GM12864 (cell line): ENCODE results near the gene CD93.

Experiments
- DNase-seq: peaks from one replicate; pipeline ENCODE4 v3.0.0-alpha.2; 2011; ENCODE audit warnings: low read depth
- H3K4me3 ChIP-seq: 2 replicates; pipeline ENCODE4 v1.5.1; 2011; ENCODE audit warnings: mild to moderate bottlenecking, low read depth, low read length, control low read depth
- TF ChIP-seq, protein P1 (sequence below): IDR thresholded peaks from 2 replicates; pipeline ENCODE4 v1.5.1; 2011; ENCODE audit warnings: low read depth, mild to moderate bottlenecking, moderate library complexity, low read length, control low read depth, inconsistent platforms; ENCODE audit errors: missing control alignments

Gene CD93

DNA sequence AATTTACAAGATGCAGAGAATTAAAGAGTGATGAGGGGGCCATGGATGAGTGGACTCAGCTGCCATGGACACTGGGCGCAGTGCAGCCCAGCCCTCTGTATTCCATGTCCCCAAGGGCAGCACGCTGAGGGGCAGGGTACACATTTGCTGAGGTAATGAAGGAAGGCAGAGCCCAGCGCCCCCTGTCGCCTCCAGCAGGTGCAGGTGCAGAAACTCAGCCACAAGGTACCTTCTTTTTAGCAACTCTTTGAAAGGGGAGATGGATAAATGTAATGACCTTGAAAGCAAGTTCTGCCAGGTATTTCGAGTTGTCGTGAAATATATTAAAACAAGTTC is 7.1 kb downstream of the CD93 start:
- no peak for DNase-seq
- TF ChIP-seq, protein P1, sequence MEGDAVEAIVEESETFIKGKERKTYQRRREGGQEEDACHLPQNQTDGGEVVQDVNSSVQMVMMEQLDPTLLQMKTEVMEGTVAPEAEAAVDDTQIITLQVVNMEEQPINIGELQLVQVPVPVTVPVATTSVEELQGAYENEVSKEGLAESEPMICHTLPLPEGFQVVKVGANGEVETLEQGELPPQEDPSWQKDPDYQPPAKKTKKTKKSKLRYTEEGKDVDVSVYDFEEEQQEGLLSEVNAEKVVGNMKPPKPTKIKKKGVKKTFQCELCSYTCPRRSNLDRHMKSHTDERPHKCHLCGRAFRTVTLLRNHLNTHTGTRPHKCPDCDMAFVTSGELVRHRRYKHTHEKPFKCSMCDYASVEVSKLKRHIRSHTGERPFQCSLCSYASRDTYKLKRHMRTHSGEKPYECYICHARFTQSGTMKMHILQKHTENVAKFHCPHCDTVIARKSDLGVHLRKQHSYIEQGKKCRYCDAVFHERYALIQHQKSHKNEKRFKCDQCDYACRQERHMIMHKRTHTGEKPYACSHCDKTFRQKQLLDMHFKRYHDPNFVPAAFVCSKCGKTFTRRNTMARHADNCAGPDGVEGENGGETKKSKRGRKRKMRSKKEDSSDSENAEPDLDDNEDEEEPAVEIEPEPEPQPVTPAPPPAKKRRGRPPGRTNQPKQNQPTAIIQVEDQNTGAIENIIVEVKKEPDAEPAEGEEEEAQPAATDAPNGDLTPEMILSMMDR: peak; percentile 42
- no peak overlapping the region for H3K4me3 ChIP-seq

DNA sequence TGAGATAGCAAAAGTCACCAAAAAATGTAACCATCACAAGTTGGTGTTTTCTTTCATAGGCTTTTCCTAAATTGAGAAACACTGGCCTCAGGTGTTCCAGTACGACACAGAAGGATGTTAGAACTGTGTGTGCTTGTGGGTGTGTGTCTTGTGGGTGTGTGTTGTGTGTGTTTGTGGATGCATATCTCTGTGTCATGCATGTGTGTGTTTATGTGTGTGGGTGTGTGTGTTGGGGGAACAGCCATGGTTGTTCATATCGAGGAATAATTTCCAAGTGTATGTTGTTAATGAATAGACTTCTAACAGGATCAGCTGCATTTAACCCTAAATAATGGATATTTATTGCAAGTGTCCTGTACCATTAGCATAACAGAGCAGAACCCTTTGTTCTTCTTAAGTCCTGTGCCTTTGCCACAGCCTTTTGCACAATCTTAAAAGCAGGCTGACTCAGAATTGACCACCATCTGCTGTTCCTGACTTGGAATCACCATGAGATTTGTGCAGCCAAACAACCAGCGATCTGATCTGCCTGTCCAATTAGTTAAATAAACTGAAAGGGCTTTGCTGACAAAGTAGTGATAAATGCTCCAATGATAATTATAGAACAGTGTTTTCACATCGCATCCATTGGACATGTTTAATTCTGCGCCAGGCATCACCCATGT is 7.6 kb downstream of the CD93 start:
- H3K4me3 ChIP-seq: no peak overlapping the region
- no peak for DNase-seq
- TF ChIP-seq, protein P1: no peak

DNA sequence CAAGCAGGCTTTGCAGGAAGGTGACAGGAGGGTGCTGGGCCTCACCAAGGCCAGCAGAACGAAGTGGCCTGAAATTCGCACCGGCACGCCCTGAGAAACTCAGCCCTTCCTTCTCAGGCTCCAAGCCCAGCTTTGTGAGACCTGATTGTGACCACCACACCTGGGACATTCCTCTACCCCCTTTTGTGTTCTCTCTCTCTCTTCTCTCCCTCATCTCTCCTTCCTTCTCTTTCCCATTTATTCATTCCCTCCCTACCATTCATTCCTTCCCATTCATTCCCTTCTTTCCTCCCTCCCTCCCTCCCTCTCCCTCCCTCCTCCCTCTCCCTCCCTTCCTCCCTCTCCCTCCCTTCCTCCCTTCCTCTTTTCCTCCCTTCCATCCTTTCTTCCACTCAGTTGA is 8.8 kb downstream of the CD93 start:
- H3K4me3 ChIP-seq: no peak overlapping the region
- TF ChIP-seq, protein P1: no peak
- no peak for DNase-seq

DNA sequence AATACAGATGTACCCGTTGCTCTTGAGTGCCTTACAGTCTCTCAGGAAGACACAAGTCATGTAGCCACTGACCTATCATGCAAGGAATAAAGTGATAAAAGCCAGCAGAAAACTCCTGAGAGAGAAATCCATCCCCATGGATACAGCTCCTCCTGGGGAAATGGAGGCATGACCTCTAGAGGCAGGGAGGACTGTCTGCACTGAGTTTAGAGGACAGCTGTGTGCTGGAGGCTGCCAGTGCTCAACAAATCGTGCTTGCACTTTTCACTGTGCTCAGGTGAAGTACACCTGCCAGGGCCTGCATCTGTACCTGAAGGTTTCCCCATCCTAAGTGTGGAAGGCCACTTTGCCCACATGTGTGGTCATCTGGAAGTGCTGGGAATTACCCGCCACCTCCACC is 12.1 kb downstream of the CD93 start:
- TF ChIP-seq, protein P1: no peak
- H3K4me3 ChIP-seq: no peak overlapping the region
- no peak for DNase-seq

DNA sequence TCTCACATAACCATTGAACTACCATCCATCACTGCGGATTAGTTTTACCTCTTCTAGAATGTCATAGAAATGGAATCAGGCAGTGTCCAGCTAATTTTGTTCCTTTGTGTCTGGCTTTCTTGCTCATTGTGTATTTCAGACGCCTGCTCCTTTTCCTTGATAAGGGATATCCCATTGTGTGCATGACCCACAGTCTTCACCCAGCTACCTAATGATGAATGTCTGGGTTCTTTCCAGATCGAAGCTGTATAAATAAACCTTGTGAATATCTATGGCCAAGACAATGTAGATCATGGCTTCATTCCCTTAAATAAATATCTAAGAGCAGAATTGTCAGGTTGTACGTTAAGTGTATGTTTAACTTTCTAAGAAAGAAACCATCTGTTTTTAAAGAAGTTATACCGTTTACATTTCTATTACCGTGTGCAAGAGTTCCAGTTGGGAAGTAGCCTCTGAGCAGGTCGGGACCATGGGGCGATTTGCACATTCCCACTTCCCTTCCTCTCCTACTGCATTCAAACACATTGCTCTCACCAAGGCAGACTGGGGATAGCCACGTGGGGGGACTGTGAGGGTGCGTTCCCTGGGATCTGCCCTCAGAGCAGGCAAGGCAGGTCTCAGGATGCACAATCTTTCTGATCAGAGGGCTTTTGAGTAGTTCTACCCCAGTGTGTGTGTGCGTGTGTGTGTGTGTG is 13.1 kb downstream of the CD93 start:
- H3K4me3 ChIP-seq: no peak overlapping the region
- DNase-seq: no peak
- TF ChIP-seq, protein P1: no peak

DNA sequence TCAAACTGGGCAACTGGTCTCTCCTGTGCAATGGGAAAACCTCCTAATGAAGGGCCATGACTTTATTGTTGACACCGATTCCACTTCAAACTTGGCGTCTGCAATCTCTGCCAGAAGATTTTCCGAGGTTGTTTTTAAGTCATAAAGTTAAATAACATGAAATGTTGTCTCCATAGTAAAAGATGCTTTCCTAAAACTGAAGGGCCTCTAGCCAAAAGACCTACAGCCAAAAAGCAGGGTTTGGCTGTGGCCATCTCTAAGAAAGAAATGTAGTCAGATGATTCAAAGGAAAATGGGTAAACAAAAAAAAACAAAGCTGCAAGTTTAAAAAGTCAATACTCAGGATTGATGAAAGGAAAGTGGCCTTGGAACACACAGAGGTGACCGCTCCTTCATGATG is 14.1 kb downstream of the CD93 start:
- H3K4me3 ChIP-seq: no peak overlapping the region
- TF ChIP-seq, protein P1: no peak
- DNase-seq: no peak

DNA sequence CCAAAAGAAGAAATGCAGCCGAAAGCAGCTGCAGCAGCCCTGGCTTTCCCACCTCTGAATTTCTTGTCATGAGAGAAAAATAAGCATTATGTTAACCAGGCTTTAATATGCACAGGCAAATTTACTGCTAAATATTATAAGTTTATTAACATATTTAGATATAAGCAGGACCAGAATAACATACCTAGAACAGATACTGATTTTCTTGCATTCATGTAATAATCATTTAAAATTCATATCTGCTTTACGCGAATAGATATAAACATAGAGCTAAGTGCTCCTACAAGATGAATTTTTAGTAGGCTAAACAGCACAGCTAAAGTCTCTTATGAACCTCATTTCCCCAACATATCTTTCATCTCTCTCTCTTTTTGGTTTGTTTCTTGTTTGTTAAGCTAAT is 14.7 kb downstream of the CD93 start:
- no peak for DNase-seq
- no peak overlapping the region for H3K4me3 ChIP-seq
- TF ChIP-seq, protein P1: no peak
